MG63 (cell line): ENCODE results near the gene NFAT5. TPM values are rescaled to one million over a fixed set of nuclear protein-coding genes. Genes with fewer than 3 reads are reported as not detected.

ENCODE experiments used
- total RNA-seq: library from RNA; depleted of rRNA; stranded (reverse); fragments of >200 nt; shearing (Covaris generic); gene quantifications from 2 replicates; pipeline ENCODE4 v1.2.3, GENCODE V29; 2014; ENCODE audit warnings: low replicate concordance; rRNA removed

The NFAT5 gene
- total RNA-seq, 1 experiment from 2014 or later: 1.2 TPM

Other genes with a start within 250 kb of the NFAT5 start
- 9.1 and 28.5 TPM in 2 replicates for gene PDF, start 235.4 kb upstream of the NFAT5 start, total RNA-seq
- gene COG8, start 226.4 kb upstream of the NFAT5 start, total RNA-seq: 34.1 and 51.9 TPM in 2 replicates
- gene NIP7, start 226.2 kb upstream of the NFAT5 start, total RNA-seq: 24.0 and 32.6 TPM in 2 replicates
- gene TMED6, start 214.2 kb upstream of the NFAT5 start, total RNA-seq: not detected in 2 replicates
- 12.3 and 30.7 TPM in 2 replicates for gene TERF2, start 180.0 kb upstream of the NFAT5 start, total RNA-seq
- 45.2 and 48.9 TPM in 2 replicates for gene CYB5B, start 141.3 kb upstream of the NFAT5 start, total RNA-seq
- gene NQO1, start 160.6 kb downstream of the NFAT5 start, total RNA-seq: 157 and 197 TPM in 2 replicates
- 52.8 and 79.0 TPM in 2 replicates for gene NOB1, start 189.0 kb downstream of the NFAT5 start, total RNA-seq
- 3.9 and 15.5 TPM in 2 replicates for gene WWP2, start 196.4 kb downstream of the NFAT5 start, total RNA-seq